SK-N-SH (cell line): Measurements from ENCODE around the gene HOXD11. TPM values are rescaled to one million over a fixed set of nuclear protein-coding genes. Genes with fewer than 3 reads are reported as not detected.

Experiments used
- CTCF ChIA-PET: fragments of 300-600, 350-600 bp; formaldehyde crosslinking; extraction: SDS; loops from one replicate; lab custom pipeline; 2021; lab: Yijun Ruan, JAX
- POLR2A ChIA-PET: fragments of 350-600 bp; sonication (Branson Sonifier 250); formaldehyde crosslinking; extraction: SDS; loops from one replicate; lab custom pipeline; 2020; ENCODE audit warnings: antibody characterized with exemption, inconsistent platforms; lab: Yijun Ruan, JAX
- DNase-seq: peaks from one replicate; pipeline ENCODE4 v3.0.0; 2012
- H2AFZ ChIP-seq: fragments of 200-600 bp; sonication (generic); 2 replicates; pipeline ENCODE4 v1.8.1; 2016; ENCODE audit warnings: antibody characterized with exemption, mild to moderate bottlenecking, low read depth
- H3F3A ChIP-seq: fragments of 200-600 bp; sonication (generic); replicated peaks from 2 replicates; pipeline ENCODE3; 2016; ENCODE audit warnings: antibody characterized with exemption, mild to moderate bottlenecking; ENCODE audit not compliant: insufficient read depth
- H3K27ac ChIP-seq, 2 experiments: fragments of 200-500 bp in 1 of 2; fragments of 200-600 bp in 1 of 2; sonication (Bioruptor generic) in 1 of 2; sonication (generic), shearing (Covaris generic) in 1 of 2; 2 replicates each; pipeline versions ENCODE4 v1.5.1 to v1.6.1; 2014 to 2016; ENCODE audit warnings: low read depth in 2 of 2, inconsistent platforms in 1 of 2, low read length in 1 of 2, mild to moderate bottlenecking in 1 of 2, mixed read lengths in 1 of 2
- H3K27me3 ChIP-seq: fragments of 200-600 bp; sonication (generic), shearing (Covaris generic); 2 replicates; pipeline ENCODE4 v1.6.1; 2016; ENCODE audit warnings: mixed run types; ENCODE audit not compliant: insufficient read depth
- H3K36me3 ChIP-seq, 2 experiments: fragments of 200-500 bp in 1 of 2; fragments of 200-600 bp in 1 of 2; sonication (Bioruptor generic) in 1 of 2; sonication (generic) in 1 of 2; replicated peaks in 1 of 2; 2 replicates each; pipeline versions ENCODE3 to v1.5.1; 2014 to 2016; ENCODE audit warnings: low read length in 1 of 2, mild to moderate bottlenecking in 1 of 2; ENCODE audit not compliant: insufficient read depth in 2 of 2, control insufficient read depth in 1 of 2
- H3K4me1 ChIP-seq, 2 experiments: fragments of 200-500 bp in 1 of 2; fragments of 200-600 bp in 1 of 2; sonication (Bioruptor generic) in 1 of 2; sonication (generic), shearing (Covaris generic) in 1 of 2; 2 replicates each; pipeline versions ENCODE4 v1.5.1 to v1.6.1; 2014 to 2016; ENCODE audit warnings: low read depth in 1 of 2, low read length in 1 of 2, mixed run types in 1 of 2; ENCODE audit not compliant: insufficient read depth in 2 of 2, control insufficient read depth in 1 of 2
- H3K4me2 ChIP-seq: fragments of 200-600 bp; sonication (generic), shearing (Covaris generic); 2 replicates; pipeline ENCODE4 v1.6.1; 2017; ENCODE audit warnings: mixed run types
- H3K4me3 ChIP-seq, 2 experiments: fragments of 200-500 bp in 1 of 2; fragments of 200-600 bp in 1 of 2; sonication (Bioruptor generic) in 1 of 2; sonication (generic), shearing (Covaris generic) in 1 of 2; 2 replicates each; pipeline versions ENCODE4 v1.5.1 to v1.8.1; 2014 to 2016; ENCODE audit warnings: low read depth in 2 of 2, inconsistent platforms in 1 of 2, low read length in 1 of 2, mild to moderate bottlenecking in 1 of 2, mixed read lengths in 1 of 2, moderate library complexity in 1 of 2
- H3K79me2 ChIP-seq: fragments of 200-600 bp; sonication (generic); 2 replicates; pipeline ENCODE4 v1.8.1; 2017; ENCODE audit warnings: mild to moderate bottlenecking; ENCODE audit not compliant: insufficient read depth
- H3K9ac ChIP-seq: fragments of 200-600 bp; sonication (generic); 2 replicates; pipeline ENCODE4 v1.6.1; 2017; ENCODE audit warnings: mixed run types
- H3K9me2 ChIP-seq: fragments of 200-600 bp; sonication (generic); 2 replicates; pipeline ENCODE4 v1.6.1; 2017; ENCODE audit warnings: mixed run types
- H3K9me3 ChIP-seq: fragments of 200-600 bp; sonication (generic); 2 replicates; pipeline ENCODE4 v1.6.1; 2017; ENCODE audit warnings: mixed run types, mild to moderate bottlenecking, moderate library complexity
- H4K20me1 ChIP-seq: fragments of 200-600 bp; sonication (generic); 2 replicates; pipeline ENCODE4 v1.6.1; 2017; ENCODE audit warnings: mild to moderate bottlenecking, mixed run types; ENCODE audit not compliant: insufficient read depth
- EP300 ChIP-seq, 2 experiments: IDR thresholded peaks; 2 replicates each; pipeline versions ENCODE4 v1.4.0 to v1.6.1; 2012; ENCODE audit warnings: borderline replicate concordance in 1 of 2, low read depth in 1 of 2, low read length in 1 of 2
- FOSL2 ChIP-seq: IDR thresholded peaks from 2 replicates; pipeline ENCODE4 v1.4.0; 2012; ENCODE audit warnings: low read depth, mild to moderate bottlenecking, moderate library complexity, borderline replicate concordance
- FOXJ3 ChIP-seq: sonication (generic); formaldehyde crosslinking; IDR thresholded peaks from 2 replicates; pipeline ENCODE4 v1.5.1; 2020; ENCODE audit warnings: mild to moderate bottlenecking, missing genetic modification reagents
- FOXM1 ChIP-seq: IDR thresholded peaks from 2 replicates; pipeline ENCODE4 v1.4.0; 2012; ENCODE audit warnings: low read depth, mild to moderate bottlenecking
- JUND ChIP-seq: IDR thresholded peaks from 2 replicates; pipeline ENCODE4 v1.4.0; 2012
- MAX ChIP-seq: IDR thresholded peaks from 2 replicates; pipeline ENCODE4 v1.4.0; 2012; ENCODE audit warnings: low read depth
- MEF2A ChIP-seq: IDR thresholded peaks from 2 replicates; pipeline ENCODE4 v1.4.0; 2012; ENCODE audit warnings: low read depth, borderline replicate concordance
- NFIC ChIP-seq: IDR thresholded peaks from 2 replicates; pipeline ENCODE4 v1.4.0; 2012; ENCODE audit warnings: borderline replicate concordance
- RCOR1 ChIP-seq: fragments of 150-350 bp; IDR thresholded peaks from 2 replicates; pipeline ENCODE4 v1.6.1; 2017; ENCODE audit warnings: antibody characterized with exemption, low read length
- REST ChIP-seq: IDR thresholded peaks from 2 replicates; pipeline ENCODE4 v1.6.1; 2012; ENCODE audit warnings: mild to moderate bottlenecking, low read depth, low read length, moderate library complexity
- RXRA ChIP-seq: IDR thresholded peaks from 2 replicates; pipeline ENCODE4 v1.4.0; 2012; ENCODE audit warnings: low read depth, mild to moderate bottlenecking, borderline replicate concordance
- SIN3A ChIP-seq: IDR thresholded peaks from 2 replicates; pipeline ENCODE4 v1.6.1; 2012; ENCODE audit warnings: low read depth, mild to moderate bottlenecking, low read length, moderate library complexity, borderline replicate concordance
- SMC3 ChIP-seq: IDR thresholded peaks from 2 replicates; pipeline ENCODE4 v1.6.1; 2012; ENCODE audit warnings: low read depth, low read length, improper control_type of control experiment
- TAF1 ChIP-seq: IDR thresholded peaks from 2 replicates; pipeline ENCODE4 v1.6.1; 2012; ENCODE audit warnings: low read depth, mild to moderate bottlenecking, low read length, moderate library complexity, borderline replicate concordance
- TCF12 ChIP-seq: IDR thresholded peaks from 2 replicates; pipeline ENCODE4 v1.4.0; 2012
- TEAD4 ChIP-seq: IDR thresholded peaks from 2 replicates; pipeline ENCODE4 v1.4.0; 2012; ENCODE audit warnings: mild to moderate bottlenecking, borderline replicate concordance; ENCODE audit not compliant: insufficient read depth
- USF2 ChIP-seq: fragments of 150-350 bp; IDR thresholded peaks from 2 replicates; pipeline ENCODE4 v1.6.1; 2017; ENCODE audit warnings: antibody characterized with exemption, low read length, low read depth, borderline replicate concordance
- ZBTB33 ChIP-seq: IDR thresholded peaks from 2 replicates; pipeline ENCODE4 v1.4.0; 2012; ENCODE audit warnings: low read depth, borderline replicate concordance
- WGBS: methylation state at CpG from one replicate; pipeline ENCODE4 v1.1.6; 2017; ENCODE audit warnings: low lambda C conversion rate; 5-methylcytosine and 5-hydroxymethylcytosine counted together
- polyA plus RNA-seq, 3 experiments: library from polyadenylated mRNA; depleted of rRNA; stranded (reverse); fragments of >200 nt; gene quantifications; 2 replicates each; pipeline ENCODE4 v1.2.3, GENCODE V29; 2012

Gene HOXD11
- polyA plus RNA-seq, 1 of the 3 experiments (the other 2 are of a cell fraction), result not detected

GRCh38 chr2:176154576-176155252 lies 47.6 kb downstream of the HOXD11 start:
- Histone ChIP-seq H3K4me1 (peaks cover 0 to 8% of the 10 kb centered on the region in 2 experiments; a peak in 2 of 4 replicates), H3K79me2 (no peaks in the 10 kb centered on the region), H3K9me2 (no peaks in the 10 kb centered on the region), H3F3A (no peaks in the 10 kb centered on the region), H3K9me3 (no peaks in the 10 kb centered on the region), H3K4me2 (no peak overlapping the region), H3K27me3 (no peaks in the 10 kb centered on the region), H3K4me3 (no peak overlapping the region), H3K27ac (no peak overlapping the region), H2AFZ (no peak overlapping the region), H3K36me3 (peaks cover 0 to 27% of the 10 kb centered on the region in 2 experiments), H3K9ac (no peak overlapping the region), H4K20me1 (no peaks in the 10 kb centered on the region)
- DNase-seq, result no peak
- TF ChIP-seq NFIC (no peak), TAF1 (no peak), REST (no peak), JUND (no peak), RCOR1 (no peak), SMC3 (no peak), SIN3A (no peak), FOXM1 (no peak), EP300 (IDR thresholded peaks at IDR 0.05; ENCODE audit: borderline replicate concordance in 1 of 2, low read depth in 1 of 2, low read length in 1 of 2) (no peak), RXRA (no peak), FOXJ3 (CRISPR knock-in tag) (no peak), TEAD4 (no peak)
- ChIA-PET CTCF (interaction anchor here (1.1 to 6.2 kb wide), 6 partner anchors 11 to 400 kb away, joined by 3 to 53 read pairs (median 7); no protein-coding TSS in a partner anchor), POLR2A (interaction anchor here (1.1 kb wide), 1 partner anchor 18 kb away, joined by 3 read pairs; no protein-coding TSS in a partner anchor)
- 95% methylated on average over 11 of the region's 11 CpGs for WGBS

- no peaks in the 10 kb centered on the region for H3K27me3 ChIP-seq
- peaks cover 0 to 8% of the 10 kb centered on the region in 2 experiments; a peak in 2 of 4 replicates for H3K4me1 ChIP-seq
- TF ChIP-seq ZBTB33 (no peak), EP300 (IDR thresholded peaks at IDR 0.05; ENCODE audit: borderline replicate concordance in 1 of 2, low read depth in 1 of 2, low read length in 1 of 2) (no peak), TAF1 (no peak), MAX (no peak), USF2 (no peak), MEF2A (no peak), FOSL2 (no peak), TCF12 (no peak), SIN3A (no peak)
- CTCF ChIA-PET, result interaction anchor here (0.8 to 6.2 kb wide), 8 partner anchors 12 to 494 kb away, joined by 3 to 53 read pairs (median 4); no protein-coding TSS in a partner anchor
- H3K79me2 ChIP-seq, result no peaks in the 10 kb centered on the region
- no peak overlapping the region for H3K9ac ChIP-seq
- H3K36me3 ChIP-seq, result peaks cover 0 to 27% of the 10 kb centered on the region in 2 experiments
- H4K20me1 ChIP-seq, result no peaks in the 10 kb centered on the region
- no peaks in the 10 kb centered on the region for H3K9me3 ChIP-seq
- H3F3A ChIP-seq, result no peaks in the 10 kb centered on the region
- POLR2A ChIA-PET, result interaction anchor here (1.1 kb wide), 1 partner anchor 19 kb away, joined by 3 read pairs; no protein-coding TSS in a partner anchor
- no peak overlapping the region for H2AFZ ChIP-seq
- H3K4me2 ChIP-seq, result no peak overlapping the region
- no peak overlapping the region for H3K4me3 ChIP-seq
- no peaks in the 10 kb centered on the region for H3K9me2 ChIP-seq
- DNase-seq, result no peak
- no peak overlapping the region for H3K27ac ChIP-seq
- WGBS, result 79% methylated on average over 6 of the region's 6 CpGs
Observed at GRCh38 chr2:176155356-176156044, 48.4 kb downstream of the HOXD11 start.
